Right lobe of liver (tissue), 6 donors: Measurements from ENCODE around the gene ZMAT5. TPM values are rescaled to one million over a fixed set of nuclear protein-coding genes. Genes with fewer than 3 reads are reported as not detected.
A peak's percentile ranks its signal among the peaks of the same experiment; 100 is the strongest.

Experiments
- ATAC-seq, 4 donors: fragments of 200-7000 bp; cut with Tn5 transposase; one replicate each; pipeline ENCODE4 v1.9.1; 2020; ENCODE audit warnings: mild to moderate bottlenecking in 4 of 4, moderate library complexity in 4 of 4
- DNase-seq, 3 donors: peaks; one replicate each; pipeline ENCODE4 v3.0.0-alpha.2; 2020
- H3K27ac ChIP-seq, 3 donors: fragments of 200-600 bp; one replicate each; pipeline ENCODE4 v1.8.0; 2022
- H3K27me3 ChIP-seq, 2 donors: fragments of 200-600 bp; one replicate each; pipeline ENCODE4 v1.8.0; 2022
- H3K36me3 ChIP-seq, 4 donors: fragments of 200-600 bp; sonication (generic) in 1 of 4; one replicate each; pipeline versions ENCODE4 v1.5.1 to v1.8.0; 2017 to 2022; ENCODE audit warnings: control low read depth in 1 of 4
- H3K4me1 ChIP-seq, 4 donors: fragments of 200-600 bp; sonication (generic) in 1 of 4; one replicate each; pipeline versions ENCODE4 v1.5.1 to v1.8.0; 2017 to 2022; ENCODE audit warnings: control low read depth in 1 of 4
- H3K4me3 ChIP-seq, 3 donors: fragments of 200-600 bp; one replicate each; pipeline ENCODE4 v1.8.0; 2022
- H3K9me3 ChIP-seq, 4 donors: fragments of 200-600 bp; sonication (generic) in 1 of 4; one replicate each; pipeline versions ENCODE4 v1.5.1 to v1.8.0; 2017 to 2022; ENCODE audit warnings: control low read depth in 1 of 4
- CTCF ChIP-seq, 4 donors: fragments of 200-600 bp in 3 of 4; fragments of 450-650 bp in 1 of 4; IDR thresholded peaks; one replicate each; pipeline versions ENCODE4 v1.5.1 to v1.8.0; 2016 to 2022; ENCODE audit warnings: antibody characterized with exemption in 4 of 4, mild to moderate bottlenecking in 2 of 4
- POLR2A ChIP-seq: fragments of 450-650 bp; IDR thresholded peaks from one replicate; pipeline ENCODE4 v1.6.1; 2017; ENCODE audit warnings: antibody characterized with exemption, mild to moderate bottlenecking
- WGBS: methylation state at CpG from one replicate; pipeline ENCODE4 v1.1.6; 2018; ENCODE audit warnings: low coverage, low lambda C conversion rate; ENCODE audit not compliant: insufficient coverage; ENCODE audit errors: missing lambda C conversion rate; 5-methylcytosine and 5-hydroxymethylcytosine counted together
- intact Hi-C, 2 donors: fragments of 100-400 bp; cut with DNase I; formaldehyde crosslinking; loops; one replicate each; pipeline versions ENCODE4 v1.11.2 to v1.14.1; 2022
- total RNA-seq, 6 experiments: library from RNA; depleted of rRNA in 2 of 6; stranded (reverse); fragments of >200 nt in 2 of 6; fragmentation: NEBNext Ultra II Directional in 3 of 6; extraction: Animal tissue kit (Norgen Biotek cat#: 25700) in 3 of 6; gene quantifications; one replicate each; pipeline versions ENCODE4 v1.1.0 to v1.2.4, GENCODE V29; 2016 to 2023
- donor health status: DM: no; HTN: yes; CAD: no.
- donor health status: DM: no; HTN: no; CAD: no.
- donor health status: DM: no; HTN: no; CAD: no.
- donor health status: DM: no; HTN: yes; CAD: no.
- donor health status: DM: no; HTN: yes; CAD: no.

ZMAT5 gene
- total RNA-seq, 6 experiments from 2014 or later = 8.9 to 20.5 (median 13.7) TPM

GRCh38 chr22:29814003-29814402, 47.2 kb upstream of the ZMAT5 start:
- DNase-seq (peak in 1 of 3 donors; percentile 41), ATAC-seq (peak; percentile 27 to 60 (median 48))
- H3K27me3 ChIP-seq = no peaks in the 10 kb centered on the region
- H3K27ac ChIP-seq = peak overlapping the region; percentile 21 to 79 (median 56)
- H3K4me3 ChIP-seq = no peak overlapping the region
- no peaks in the 10 kb centered on the region for H3K9me3 ChIP-seq
- H3K36me3 ChIP-seq = peaks cover 0 to 7% (median 0%) of the 10 kb centered on the region in 4 donors
- peaks cover 0 to 87% (median 41%) of the 10 kb centered on the region in 4 donors for H3K4me1 ChIP-seq
- 35% methylated on average over 4 of the region's 5 CpGs for WGBS
- TF ChIP-seq POLR2A (no peak), CTCF (IDR thresholded peaks at IDR 0.05) (no peak)
- intact Hi-C loops = no loop called here

- DNase-seq (no peak), ATAC-seq (peak in 1 of 4 donors; percentile 6)
- WGBS = 30% methylated on average over 3 of the region's 3 CpGs
- no peak for TF ChIP-seq POLR2A
- peak in 3 of 4 donors; percentile 4 to 35 (median 14) for TF ChIP-seq CTCF (IDR thresholded peaks at IDR 0.05)
- Histone ChIP-seq H3K4me3 (no peak overlapping the region), H3K36me3 (peaks cover 0 to 7% (median 0%) of the 10 kb centered on the region in 4 donors), H3K27me3 (no peaks in the 10 kb centered on the region), H3K4me1 (peaks cover 0 to 83% (median 41%) of the 10 kb centered on the region in 4 donors), H3K27ac (peak overlapping the region; percentile 21 to 79 (median 56)), H3K9me3 (no peaks in the 10 kb centered on the region)
- intact Hi-C loops = no loop called here
These were observed 46.8 kb upstream of the ZMAT5 start for GRCh38 chr22:29813563-29813962.

- intact Hi-C loops = no loop called here
- Histone ChIP-seq H3K36me3 (peaks cover 0 to 9% (median 1%) of the 10 kb centered on the region in 4 donors), H3K4me1 (peaks cover 0 to 81% (median 41%) of the 10 kb centered on the region in 4 donors), H3K9me3 (no peaks in the 10 kb centered on the region), H3K27ac (peak overlapping the region; percentile 21 to 79 (median 56)), H3K27me3 (no peaks in the 10 kb centered on the region), H3K4me3 (no peak overlapping the region)
- peak; percentile 67 to 79 (median 72) for ATAC-seq
- peak; percentile 53 to 84 (median 74) for DNase-seq
- WGBS = 26% methylated on average over 8 of the region's 8 CpGs
- TF ChIP-seq POLR2A (no peak), CTCF (IDR thresholded peaks at IDR 0.05) (no peak)
These were observed 46.3 kb upstream of the ZMAT5 start for GRCh38 chr22:29813126-29813525.

- Histone ChIP-seq H3K4me1 (peaks cover 0 to 63% (median 32%) of the 10 kb centered on the region in 4 donors), H3K36me3 (peaks cover 0 to 26% (median 14%) of the 10 kb centered on the region in 4 donors), H3K9me3 (no peaks in the 10 kb centered on the region), H3K4me3 (no peak overlapping the region), H3K27ac (peak overlapping the region in 2 of 3 donors; percentile 39 to 43), H3K27me3 (no peaks in the 10 kb centered on the region)
- peak; percentile 74 to 88 (median 87) for DNase-seq
- TF ChIP-seq CTCF (IDR thresholded peaks at IDR 0.05) (no peak), POLR2A (no peak)
- ATAC-seq = peak; percentile 65 to 73 (median 70)
- intact Hi-C loops = no loop called here
- 60% methylated on average over 1 of the region's 2 CpGs for WGBS
These were observed 44.6 kb upstream of the ZMAT5 start for GRCh38 chr22:29811377-29811776.
